ES-I3 (cell line): ENCODE results near the gene SEZ6.

Experiments
- H3K36me3 ChIP-seq: 2 replicates; pipeline ENCODE4 v1.6.1; 2013; ENCODE audit warnings: mild to moderate bottlenecking, low read length, control low read depth, moderate library complexity; ENCODE audit not compliant: insufficient read depth
- H3K4me1 ChIP-seq: 2 replicates; pipeline ENCODE4 v1.6.1; 2013; ENCODE audit warnings: mild to moderate bottlenecking, control low read depth, low read length; ENCODE audit not compliant: insufficient read depth
- H3K9ac ChIP-seq: 2 replicates; pipeline ENCODE4 v1.6.1; 2013; ENCODE audit warnings: low read depth, mild to moderate bottlenecking, low read length, moderate library complexity
- H3K9me3 ChIP-seq: 2 replicates; pipeline ENCODE4 v1.6.1; 2013; ENCODE audit warnings: mild to moderate bottlenecking, low read length, moderate library complexity; ENCODE audit not compliant: control insufficient read depth, insufficient read depth

SEZ6 gene

GRCh38 chr17:28953444-28954118 lies 52.3 kb downstream of the SEZ6 start:
- Histone ChIP-seq H3K36me3 (no peaks in the 10 kb centered on the region), H3K9ac (no peak overlapping the region), H3K9me3 (no peaks in the 10 kb centered on the region), H3K4me1 (peaks cover 10% of the 10 kb centered on the region; the same call in 1 of the 2 replicates)

GRCh38 chr17:28951991-28952975 lies 53.5 kb downstream of the SEZ6 start:
- peaks cover 21% of the 10 kb centered on the region for H3K4me1 ChIP-seq
- H3K36me3 ChIP-seq = no peaks in the 10 kb centered on the region
- no peaks in the 10 kb centered on the region for H3K9me3 ChIP-seq
- H3K9ac ChIP-seq = peak overlapping the region; percentile 52

GRCh38 chr17:28951428-28951990 lies 54.3 kb downstream of the SEZ6 start, which contains the start of gene PHF12:
TSS of gene PHF12 (minus strand) at chr17:28951518. CDS start at chr17:28950960, 558 bp downstream.
- Histone ChIP-seq H3K9ac (peak within 1 kb of the TSS; percentile 90), H3K4me1 (peaks cover 19% of the 10 kb centered on the region), H3K36me3 (no peaks in the 10 kb centered on the region), H3K9me3 (no peaks in the 10 kb centered on the region)

GRCh38 chr17:28950752-28951427 lies 54.9 kb downstream of the SEZ6 start:
- Histone ChIP-seq H3K36me3 (no peaks in the 10 kb centered on the region), H3K9me3 (no peaks in the 10 kb centered on the region), H3K4me1 (peaks cover 16% of the 10 kb centered on the region), H3K9ac (peak overlapping the region; percentile 90)

- H3K9ac ChIP-seq = peak overlapping the region; percentile 90
- 0 out of 2 replicates have a peak, but pooled peaks cover 3% of the 10 kb centered on the region for H3K36me3 ChIP-seq
- H3K9me3 ChIP-seq = no peaks in the 10 kb centered on the region
- H3K4me1 ChIP-seq = peaks cover 16% of the 10 kb centered on the region
Measured at GRCh38 chr17:28950017-28950751, 55.6 kb downstream of the SEZ6 start.

GRCh38 chr17:28949185-28950016 lies 56.4 kb downstream of the SEZ6 start:
- H3K4me1 ChIP-seq = peaks cover 16% of the 10 kb centered on the region
- H3K9me3 ChIP-seq = no peaks in the 10 kb centered on the region
- peak overlapping the region; percentile 90 for H3K9ac ChIP-seq
- H3K36me3 ChIP-seq = 0 out of 2 replicates have a peak, but pooled peaks cover 4% of the 10 kb centered on the region

GRCh38 chr17:28948873-28949184 lies 57.0 kb downstream of the SEZ6 start:
- Histone ChIP-seq H3K36me3 (0 out of 2 replicates have a peak, but pooled peaks cover 4% of the 10 kb centered on the region), H3K4me1 (peaks cover 16% of the 10 kb centered on the region), H3K9ac (peak overlapping the region; percentile 90)

GRCh38 chr17:28948342-28948741 lies 57.5 kb downstream of the SEZ6 start:
- Histone ChIP-seq H3K4me1 (peaks cover 16% of the 10 kb centered on the region), H3K36me3 (peaks cover 4% of the 10 kb centered on the region; the same call in 1 of the 2 replicates), H3K9ac (peak overlapping the region; percentile 90), H3K9me3 (no peaks in the 10 kb centered on the region)

More at GRCh38 chr17:28948873-28949184, 57.0 kb downstream of the SEZ6 start:
- H3K9me3 ChIP-seq = no peaks in the 10 kb centered on the region

- no peaks in the 10 kb centered on the region for H3K9me3 ChIP-seq
- H3K9ac ChIP-seq = no peak overlapping the region
- H3K36me3 ChIP-seq = peaks cover 4% of the 10 kb centered on the region; the same call in 1 of the 2 replicates
- peaks cover 13% of the 10 kb centered on the region for H3K4me1 ChIP-seq
Measured at GRCh38 chr17:28947639-28948038, 58.2 kb downstream of the SEZ6 start.

GRCh38 chr17:28946239-28946638 lies 59.6 kb downstream of the SEZ6 start:
- Histone ChIP-seq H3K4me1 (peaks cover 13% of the 10 kb centered on the region), H3K9ac (no peak overlapping the region), H3K36me3 (peaks cover 4% of the 10 kb centered on the region; the same call in 1 of the 2 replicates)

GRCh38 chr17:28944862-28945741 lies 60.7 kb downstream of the SEZ6 start:
- Histone ChIP-seq H3K4me1 (peaks cover 24% of the 10 kb centered on the region), H3K36me3 (peaks cover 4% of the 10 kb centered on the region; the same call in 1 of the 2 replicates), H3K9me3 (no peaks in the 10 kb centered on the region), H3K9ac (no peak overlapping the region)

More at GRCh38 chr17:28946239-28946638, 59.6 kb downstream of the SEZ6 start:
- no peaks in the 10 kb centered on the region for H3K9me3 ChIP-seq

GRCh38 chr17:28944343-28944742 lies 61.5 kb downstream of the SEZ6 start:
- Histone ChIP-seq H3K4me1 (peaks cover 28% of the 10 kb centered on the region), H3K36me3 (peaks cover 4% of the 10 kb centered on the region), H3K9ac (no peak overlapping the region), H3K9me3 (no peaks in the 10 kb centered on the region)
